ENCODE measurements around the gene MYH10.

Gene MYH10

GRCh38 chr17:8489841-8490240, 140.7 kb downstream of the MYH10 start:
- no peak for DNase-seq

- DNase-seq = no peak
These were observed 141.6 kb downstream of the MYH10 start for GRCh38 chr17:8488901-8489300.

DNA sequence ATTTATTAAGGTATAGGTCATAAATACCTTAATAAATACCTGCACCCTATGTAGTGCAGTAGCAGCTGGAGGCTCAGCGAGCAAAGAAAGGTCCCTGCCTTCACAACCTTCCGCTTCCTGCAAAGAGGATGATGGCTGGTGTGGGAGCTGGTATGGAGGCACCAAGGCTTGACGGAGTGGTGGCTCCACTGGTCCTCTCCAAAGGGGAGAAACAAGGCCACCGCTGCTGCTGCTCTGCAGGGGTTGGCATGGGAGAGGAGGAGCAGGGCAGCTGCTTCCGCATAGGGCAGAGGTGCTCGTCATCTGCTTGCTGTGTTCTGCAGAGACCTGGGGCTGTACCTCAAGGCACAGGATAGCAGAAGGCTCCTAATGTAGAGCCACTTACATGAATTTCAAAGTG, 142.0 kb downstream of the MYH10 start:
- DNase-seq = no peak

GRCh38 chr17:8487743-8488142, 142.8 kb downstream of the MYH10 start:
- DNase-seq = no peak

DNA sequence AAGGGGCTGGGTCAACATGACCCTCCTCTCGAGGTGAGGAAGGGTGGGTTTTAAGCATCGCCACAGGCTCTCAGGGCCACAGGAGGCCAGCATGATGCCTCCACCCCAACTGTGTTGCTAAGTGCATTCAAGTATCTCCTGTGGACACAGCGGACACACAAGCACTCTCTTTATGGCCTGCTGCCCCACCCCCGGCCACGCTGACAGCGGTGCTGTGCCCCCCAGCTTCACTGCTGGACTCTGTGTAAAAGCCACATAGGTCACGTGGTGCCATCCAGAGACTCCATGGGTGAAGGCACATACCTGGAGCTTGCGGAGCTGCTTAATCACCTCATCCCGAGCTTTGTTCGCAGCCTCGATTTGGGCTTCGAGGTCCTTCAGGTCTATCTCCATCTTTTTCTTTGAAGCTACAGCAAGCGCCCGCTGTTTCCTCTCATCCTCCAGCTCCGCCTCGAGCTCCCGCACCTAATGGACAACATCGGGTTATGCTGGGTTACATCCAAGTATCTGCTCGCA, 143.3 kb downstream of the MYH10 start:
- no peak for DNase-seq

GRCh38 chr17:8485491-8485890, 145.0 kb downstream of the MYH10 start:
- no peak for DNase-seq

DNA sequence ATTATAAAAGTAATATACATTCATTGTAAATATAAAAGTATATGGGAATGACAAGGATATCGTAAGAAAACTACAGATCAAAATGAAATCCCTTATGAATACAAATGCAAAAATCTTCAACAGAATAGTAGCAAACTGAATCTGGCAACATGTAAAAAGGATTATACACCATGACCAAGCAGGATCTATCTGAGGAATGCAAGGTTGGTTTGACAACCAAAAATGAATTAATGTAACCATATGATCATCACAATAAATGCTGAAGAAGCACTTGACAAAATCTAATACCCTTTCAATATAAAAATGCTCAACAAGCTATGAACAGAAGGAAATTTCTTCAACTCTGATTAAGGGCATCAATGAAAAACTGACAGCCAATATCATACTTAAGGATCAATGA, 146.1 kb downstream of the MYH10 start:
- peak; percentile 25 for DNase-seq

GRCh38 chr17:8482546-8482945, 148.0 kb downstream of the MYH10 start:
- no peak for DNase-seq

- no peak for DNase-seq
These were observed 148.8 kb downstream of the MYH10 start for GRCh38 chr17:8481703-8482102.

DNA sequence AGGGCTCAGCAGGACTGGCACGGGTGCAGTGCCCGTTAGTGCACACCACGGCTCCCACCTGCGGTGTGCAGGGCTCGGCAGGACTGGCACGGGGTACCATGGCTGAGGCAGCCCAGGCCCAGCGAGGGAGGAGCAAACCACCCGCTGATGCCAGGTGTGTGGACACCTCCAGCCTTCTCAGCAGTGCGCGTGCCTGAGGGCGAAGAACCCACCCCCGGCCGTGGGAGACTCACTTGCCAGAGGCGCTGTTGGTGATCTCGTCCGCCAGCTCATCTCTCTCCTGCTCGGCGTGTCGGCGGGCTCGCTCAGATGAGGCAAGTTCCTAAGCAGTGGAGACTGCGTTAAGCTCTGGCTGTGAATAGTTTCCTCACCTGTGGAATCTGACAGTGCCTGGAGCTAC, 149.4 kb downstream of the MYH10 start:
- DNase-seq = no peak

GRCh38 chr17:8480011-8480976, 150.2 kb downstream of the MYH10 start:
- DNase-seq = no peak

DNA sequence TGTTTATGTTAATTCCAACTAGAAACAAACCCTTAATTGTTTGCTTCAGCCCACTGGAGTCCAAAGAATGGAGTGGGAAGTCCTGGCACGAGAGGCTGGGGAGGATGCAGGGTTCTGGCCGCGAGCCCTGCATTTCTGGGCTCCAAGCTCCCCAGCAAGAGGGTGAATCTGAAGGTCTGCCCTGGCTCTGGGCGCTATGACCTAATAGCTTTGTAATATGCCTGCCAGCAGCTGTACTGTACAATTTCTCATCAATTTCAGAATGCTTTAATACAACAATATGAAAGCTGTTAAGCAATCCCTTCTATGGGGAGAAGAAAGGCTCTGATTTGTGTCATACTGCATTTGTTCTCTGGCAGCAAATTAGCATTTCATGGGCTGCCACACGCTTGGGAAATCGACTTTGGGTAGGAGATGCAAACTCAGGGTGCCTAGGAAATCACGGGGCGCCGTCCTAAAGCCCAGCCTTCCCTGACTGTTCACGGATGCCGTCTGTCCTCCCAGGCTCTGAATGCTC, 151.0 kb downstream of the MYH10 start:
- DNase-seq = no peak

DNA sequence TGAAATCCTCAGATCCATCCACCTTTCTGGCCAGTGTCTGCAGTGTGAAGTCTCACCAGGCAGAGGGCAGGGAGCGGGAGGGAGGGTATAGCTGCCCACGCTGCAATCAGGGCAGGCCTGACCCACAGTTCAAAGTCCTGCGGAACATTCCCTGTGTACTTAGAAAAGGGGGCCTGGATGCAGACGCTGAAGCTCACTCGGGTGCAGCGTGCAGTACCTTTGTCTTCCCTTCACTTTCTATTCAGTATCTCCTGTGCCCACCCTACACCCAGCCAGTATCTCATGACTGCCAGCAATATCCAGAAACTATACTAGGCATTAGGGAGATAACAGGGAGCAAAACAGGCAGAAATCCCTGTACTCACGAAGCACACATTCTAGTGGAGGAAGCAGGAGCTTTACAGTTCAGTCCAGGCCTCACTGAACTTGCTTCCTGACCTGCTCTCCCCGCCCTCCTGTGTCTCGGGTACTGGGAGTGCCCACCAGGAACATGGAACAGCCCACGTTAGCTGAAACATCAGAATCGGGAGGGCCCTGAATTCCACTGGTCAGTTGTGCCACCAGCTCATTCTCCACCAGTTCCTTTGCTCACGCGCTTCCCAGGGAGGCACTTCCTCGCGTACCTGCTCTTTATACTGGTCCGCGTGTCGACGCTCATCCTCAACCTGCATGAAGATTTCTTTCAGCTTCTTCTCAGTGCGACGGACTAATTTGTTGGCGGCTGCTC, 152.6 kb downstream of the MYH10 start:
- no peak for DNase-seq

DNA sequence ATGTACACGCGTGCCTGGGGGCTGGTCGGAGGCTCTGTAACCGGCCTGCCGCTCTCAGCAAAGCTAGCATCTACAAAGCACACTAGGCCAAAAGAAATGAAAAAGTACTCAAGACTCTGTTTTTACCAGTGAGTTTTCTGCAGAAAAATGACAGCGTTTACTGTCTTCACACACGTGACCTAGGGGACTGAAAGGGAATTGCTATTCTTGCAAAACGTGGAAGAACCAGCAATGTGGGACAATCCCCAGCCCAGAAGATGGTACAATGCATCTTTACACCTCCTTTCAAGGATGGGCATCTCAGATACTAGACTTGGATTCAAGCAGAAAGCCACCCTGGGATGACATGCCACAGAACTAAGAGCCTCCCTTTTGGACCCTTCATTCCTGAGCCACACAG, 153.4 kb downstream of the MYH10 start:
- DNase-seq = no peak

DNA sequence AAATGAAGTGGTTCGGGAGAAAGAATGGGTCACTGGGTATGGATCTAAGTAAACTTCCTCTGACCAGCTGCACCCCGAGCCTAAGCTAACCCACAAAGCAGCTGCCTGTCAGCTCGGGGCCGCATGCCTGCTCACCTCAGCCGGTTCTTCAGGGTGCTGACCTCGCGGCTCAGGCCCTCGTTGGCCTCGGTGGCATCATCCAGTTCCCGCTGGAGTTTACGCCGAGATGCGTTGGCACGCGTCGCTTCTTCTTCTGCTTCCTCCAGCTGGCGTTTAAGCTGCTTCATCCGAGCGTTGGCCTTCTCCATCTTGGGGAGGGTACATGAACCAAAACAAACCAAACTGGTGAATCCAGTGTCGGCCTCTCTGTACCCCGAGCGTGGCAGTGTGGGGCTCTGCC, 153.8 kb downstream of the MYH10 start:
- DNase-seq = no peak

DNA sequence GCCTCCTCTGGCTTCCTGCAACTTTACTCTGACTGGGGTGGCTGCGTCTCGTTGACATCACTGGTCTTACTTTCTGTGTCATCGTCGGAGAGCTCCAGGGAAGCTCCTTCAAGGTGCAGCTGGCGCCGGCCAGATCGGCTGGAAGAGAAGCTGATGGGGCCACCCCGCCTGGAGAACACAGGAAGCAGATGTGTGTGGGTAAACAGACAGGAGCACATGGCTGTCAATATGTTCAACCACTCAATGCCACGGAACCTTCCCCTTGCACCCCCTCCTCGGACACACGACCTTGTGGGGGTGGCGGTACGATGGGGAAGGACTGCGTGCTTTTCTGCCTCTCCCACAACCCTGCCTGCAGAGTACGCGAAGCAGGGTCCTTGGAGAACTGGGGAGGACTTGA, 154.7 kb downstream of the MYH10 start:
- DNase-seq = no peak

GRCh38 chr17:8475227-8475626, 155.3 kb downstream of the MYH10 start:
- no peak for DNase-seq

DNA sequence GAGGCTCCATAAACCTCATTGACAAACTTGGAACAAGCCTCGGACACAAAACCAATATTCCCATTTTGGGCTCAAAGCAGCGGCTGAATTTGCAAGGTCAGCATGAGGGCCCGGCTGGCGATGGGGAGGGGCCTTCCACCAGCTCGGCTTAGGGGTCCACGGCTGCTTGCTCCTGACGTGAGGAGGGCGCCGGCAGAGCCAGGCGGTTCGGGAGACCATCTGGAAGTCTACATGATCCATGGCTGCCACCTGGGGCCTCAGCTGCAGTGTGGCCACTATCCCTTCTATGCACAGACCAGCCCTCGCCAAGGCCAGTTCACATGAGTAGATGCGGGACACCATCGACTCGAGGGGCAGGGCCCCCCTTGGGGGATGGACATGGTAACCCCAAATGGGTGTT, 155.7 kb downstream of the MYH10 start:
- no peak for DNase-seq

GRCh38 chr17:8473451-8474192, 156.9 kb downstream of the MYH10 start:
- no peak for DNase-seq

- DNase-seq = no peak
These were observed 157.9 kb downstream of the MYH10 start for GRCh38 chr17:8472663-8473062.

- DNase-seq = no peak
These were observed 160.0 kb downstream of the MYH10 start for GRCh38 chr17:8470447-8471047.

DNA sequence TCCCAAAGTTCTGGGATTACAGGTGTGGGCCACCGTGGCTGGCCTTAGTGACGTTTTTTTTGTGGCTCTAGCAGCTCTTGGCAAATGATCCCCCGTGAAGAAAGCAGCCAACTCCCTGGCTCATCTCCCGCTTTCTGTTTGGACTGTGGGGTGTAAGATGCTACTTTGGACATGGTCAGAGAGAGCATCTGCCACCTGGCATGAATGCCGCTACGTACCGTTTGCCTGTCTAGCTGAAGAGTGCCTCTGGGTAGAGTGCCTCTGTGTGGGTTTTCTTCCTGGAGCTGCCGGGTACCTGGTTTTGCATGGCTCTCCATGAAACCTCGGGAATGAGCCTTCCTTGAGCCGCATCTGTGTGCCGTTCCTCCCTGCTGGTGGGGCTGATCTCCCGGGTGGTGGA, 160.6 kb downstream of the MYH10 start:
- DNase-seq = no peak

DNA sequence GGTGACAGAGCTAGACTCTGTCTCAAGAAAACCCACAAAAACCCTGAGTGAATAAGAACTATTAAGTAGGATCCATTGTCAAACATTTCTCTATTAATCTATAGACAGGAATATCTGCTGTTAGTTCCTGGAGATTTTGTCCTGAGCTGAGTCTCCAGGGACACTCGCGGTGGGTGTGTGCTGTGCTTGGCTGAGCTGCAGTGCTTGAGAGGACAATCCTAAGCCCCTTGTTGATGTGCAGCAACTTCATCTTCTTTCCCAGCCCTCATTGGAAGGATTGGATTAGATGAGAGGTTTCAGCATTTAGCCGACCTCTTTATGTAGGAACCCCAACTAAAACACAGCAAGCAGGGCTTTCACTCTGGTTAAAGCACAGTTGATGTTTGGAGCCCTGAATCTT, 161.5 kb downstream of the MYH10 start:
- no peak for DNase-seq
